GM06990 (cell line): ENCODE measurements around the gene PDE1A.

Experiments
- DNase-seq: peaks from one replicate; pipeline ENCODE4 v3.0.0-alpha.2; 2011; ENCODE audit not compliant: insufficient read length; ENCODE audit errors: extremely low read depth
- H3K27me3 ChIP-seq: replicated peaks from 2 replicates; pipeline ENCODE4 v1.6.0; 2011; ENCODE audit warnings: low read length; ENCODE audit not compliant: control insufficient read depth, insufficient read depth
- H3K36me3 ChIP-seq: 2 replicates; pipeline ENCODE4 v1.5.1; 2011; ENCODE audit warnings: low read length; ENCODE audit not compliant: control insufficient read depth, insufficient read depth
- H3K4me3 ChIP-seq: replicated peaks from 2 replicates; pipeline ENCODE4 v1.5.1; 2011; ENCODE audit warnings: low read depth, mild to moderate bottlenecking, control low read depth, low read length
- CTCF ChIP-seq: IDR thresholded peaks from 2 replicates; pipeline ENCODE4 v1.5.1; 2011; ENCODE audit warnings: low read length, control low read depth, mild to moderate bottlenecking, inconsistent platforms; ENCODE audit not compliant: insufficient read depth, poor library complexity, severe bottlenecking

Gene PDE1A

DNA sequence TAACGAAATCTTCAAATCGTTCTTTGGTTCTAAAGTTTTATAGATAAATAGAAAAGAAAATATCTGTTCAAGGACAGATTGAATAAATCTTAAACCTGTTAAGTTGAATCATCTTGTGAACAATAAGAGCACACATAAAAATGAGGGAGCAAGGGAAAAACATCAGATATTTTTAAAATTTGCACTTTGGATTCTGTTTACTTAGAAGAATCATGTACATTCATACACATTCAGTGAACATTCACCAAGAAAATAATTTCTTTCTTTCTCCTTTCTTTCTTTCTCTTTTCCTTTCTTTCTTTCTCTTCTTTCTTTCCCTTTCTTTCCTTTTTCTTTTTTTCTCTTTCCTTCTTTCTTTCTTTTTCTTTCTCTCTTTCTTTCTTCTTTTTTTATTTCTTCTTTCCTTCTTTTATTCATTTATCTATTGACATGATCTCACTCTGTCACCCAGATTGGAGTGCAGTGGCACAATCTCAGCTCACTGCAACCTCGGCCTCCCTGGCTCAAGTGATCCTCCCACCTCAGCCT, 164.9 kb downstream of the PDE1A start:
- H3K27me3 ChIP-seq = no peaks in the 10 kb centered on the region
- no peak for DNase-seq
- no peak for TF ChIP-seq CTCF
- H3K36me3 ChIP-seq = no peaks in the 10 kb centered on the region
- no peak overlapping the region for H3K4me3 ChIP-seq

DNA sequence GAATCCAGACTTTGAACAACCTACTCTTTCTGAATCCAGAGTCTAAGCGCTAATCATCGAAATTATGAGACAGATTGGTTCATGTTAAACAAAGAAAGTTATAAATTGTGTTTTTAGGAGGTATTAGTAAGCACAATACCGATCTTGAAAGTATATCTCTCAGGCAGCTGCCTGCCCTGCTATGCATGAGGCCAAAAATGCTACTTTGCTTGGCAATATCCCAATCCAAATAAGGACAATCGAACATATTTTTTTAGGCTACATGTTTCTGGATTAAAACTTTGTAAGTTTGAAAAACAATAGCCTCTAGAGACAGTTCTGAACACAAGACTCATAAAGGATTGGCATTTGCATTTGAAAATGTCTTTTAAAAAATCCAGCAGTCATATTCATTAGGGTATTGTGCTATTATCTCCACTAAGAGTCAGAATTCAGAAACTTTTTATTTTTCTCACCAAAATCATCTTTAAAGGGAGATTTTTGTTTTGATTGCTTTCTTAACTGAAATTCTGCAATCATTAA, 167.1 kb downstream of the PDE1A start:
- no peaks in the 10 kb centered on the region for H3K36me3 ChIP-seq
- DNase-seq = no peak
- H3K27me3 ChIP-seq = no peaks in the 10 kb centered on the region
- no peak for TF ChIP-seq CTCF
- H3K4me3 ChIP-seq = no peak overlapping the region

DNA sequence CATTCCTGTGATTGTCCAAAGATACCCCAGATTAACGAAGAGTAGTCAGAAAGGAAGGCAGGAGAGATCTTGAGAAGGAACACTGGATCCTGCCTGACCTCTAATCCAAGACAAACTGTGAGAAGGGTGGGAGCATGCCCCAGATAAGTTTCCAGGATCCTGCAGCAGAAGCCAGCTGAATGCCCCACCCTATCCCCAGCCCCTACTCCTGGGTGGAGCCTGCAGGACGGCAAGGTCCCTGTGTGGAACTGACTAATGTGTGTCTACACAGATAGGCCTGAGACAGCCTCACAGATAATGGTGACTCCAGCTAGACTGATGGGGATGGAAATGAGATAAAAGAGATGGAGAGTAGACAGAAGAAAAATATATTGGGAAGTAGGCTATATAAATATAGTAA, 174.3 kb downstream of the PDE1A start:
- no peak for DNase-seq

DNA sequence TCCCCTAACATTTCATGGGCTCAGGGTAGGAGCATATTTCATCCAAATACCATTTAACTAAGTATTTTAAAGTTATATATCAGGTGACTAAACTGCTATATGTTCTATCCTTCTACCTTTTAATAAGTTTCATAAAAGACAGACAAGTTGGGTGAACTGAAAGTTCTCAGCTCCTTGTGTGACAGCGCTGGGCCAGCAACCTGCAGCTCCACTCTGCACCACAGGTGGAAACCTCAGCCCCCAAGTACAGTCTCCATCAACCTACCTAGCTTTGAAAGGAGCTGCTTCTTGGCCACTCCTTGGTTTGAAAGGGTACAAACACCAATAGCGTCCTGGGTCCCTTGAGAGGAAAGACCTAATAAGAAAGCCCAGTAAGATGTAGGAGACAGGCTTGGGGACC, 177.9 kb downstream of the PDE1A start:
- no peak for TF ChIP-seq CTCF
- H3K27me3 ChIP-seq = no peaks in the 10 kb centered on the region
- no peaks in the 10 kb centered on the region for H3K36me3 ChIP-seq
- no peak for DNase-seq
- H3K4me3 ChIP-seq = no peak overlapping the region

More for the DNA sequence above, 174.3 kb downstream of the PDE1A start:
- no peaks in the 10 kb centered on the region for H3K27me3 ChIP-seq
- H3K36me3 ChIP-seq = no peaks in the 10 kb centered on the region
- no peak overlapping the region for H3K4me3 ChIP-seq
- TF ChIP-seq CTCF = no peak

DNA sequence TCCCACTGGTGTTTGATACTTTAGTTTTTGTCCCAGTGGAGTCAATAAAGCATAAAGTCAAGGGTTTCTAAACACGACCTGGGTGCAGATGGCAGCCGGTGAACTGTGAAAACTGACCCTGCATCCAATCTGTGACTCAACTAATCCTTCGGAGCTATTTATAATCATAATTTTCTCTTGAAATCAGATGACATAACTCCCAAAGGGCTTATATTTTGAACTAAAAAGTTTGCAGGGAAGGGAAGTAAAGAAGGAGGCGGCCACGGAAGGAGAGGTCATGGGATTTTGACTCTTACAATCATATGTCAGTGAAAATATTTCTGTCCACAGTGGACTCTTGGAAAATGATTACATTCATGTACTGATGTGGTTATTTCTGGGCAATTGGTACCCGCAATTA, 178.5 kb downstream of the PDE1A start:
- peak; percentile 5 for DNase-seq
- no peaks in the 10 kb centered on the region for H3K27me3 ChIP-seq
- H3K36me3 ChIP-seq = no peaks in the 10 kb centered on the region
- H3K4me3 ChIP-seq = no peak overlapping the region
- TF ChIP-seq CTCF = no peak

GRCh38 chr2:182247831-182248230, 179.0 kb downstream of the PDE1A start:
- no peak for DNase-seq
- Histone ChIP-seq H3K4me3 (no peak overlapping the region), H3K36me3 (no peaks in the 10 kb centered on the region), H3K27me3 (no peaks in the 10 kb centered on the region)
- no peak for TF ChIP-seq CTCF
